ENCODE measurements around the gene COBLL1.

- TF ChIP-seq, protein P1, sequence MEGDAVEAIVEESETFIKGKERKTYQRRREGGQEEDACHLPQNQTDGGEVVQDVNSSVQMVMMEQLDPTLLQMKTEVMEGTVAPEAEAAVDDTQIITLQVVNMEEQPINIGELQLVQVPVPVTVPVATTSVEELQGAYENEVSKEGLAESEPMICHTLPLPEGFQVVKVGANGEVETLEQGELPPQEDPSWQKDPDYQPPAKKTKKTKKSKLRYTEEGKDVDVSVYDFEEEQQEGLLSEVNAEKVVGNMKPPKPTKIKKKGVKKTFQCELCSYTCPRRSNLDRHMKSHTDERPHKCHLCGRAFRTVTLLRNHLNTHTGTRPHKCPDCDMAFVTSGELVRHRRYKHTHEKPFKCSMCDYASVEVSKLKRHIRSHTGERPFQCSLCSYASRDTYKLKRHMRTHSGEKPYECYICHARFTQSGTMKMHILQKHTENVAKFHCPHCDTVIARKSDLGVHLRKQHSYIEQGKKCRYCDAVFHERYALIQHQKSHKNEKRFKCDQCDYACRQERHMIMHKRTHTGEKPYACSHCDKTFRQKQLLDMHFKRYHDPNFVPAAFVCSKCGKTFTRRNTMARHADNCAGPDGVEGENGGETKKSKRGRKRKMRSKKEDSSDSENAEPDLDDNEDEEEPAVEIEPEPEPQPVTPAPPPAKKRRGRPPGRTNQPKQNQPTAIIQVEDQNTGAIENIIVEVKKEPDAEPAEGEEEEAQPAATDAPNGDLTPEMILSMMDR (IDR thresholded peaks at IDR 0.05), result no peak
- no peak for TF ChIP-seq POLR2A (IDR thresholded peaks at IDR 0.05)
Measured at GRCh38 chr2:164651361-164651760, 190.3 kb downstream of the COBLL1 start.
